NOMO-1 treated with dmso at 0.1 percent for 144 hours (cell line): ENCODE measurements around the gene ARHGAP25.

Experiments
- DNase-seq: peaks from one replicate; lab custom pipeline; 2025; ENCODE audit not compliant: unreplicated experiment; lab: John Stamatoyannopoulos, UW

Gene ARHGAP25

DNA sequence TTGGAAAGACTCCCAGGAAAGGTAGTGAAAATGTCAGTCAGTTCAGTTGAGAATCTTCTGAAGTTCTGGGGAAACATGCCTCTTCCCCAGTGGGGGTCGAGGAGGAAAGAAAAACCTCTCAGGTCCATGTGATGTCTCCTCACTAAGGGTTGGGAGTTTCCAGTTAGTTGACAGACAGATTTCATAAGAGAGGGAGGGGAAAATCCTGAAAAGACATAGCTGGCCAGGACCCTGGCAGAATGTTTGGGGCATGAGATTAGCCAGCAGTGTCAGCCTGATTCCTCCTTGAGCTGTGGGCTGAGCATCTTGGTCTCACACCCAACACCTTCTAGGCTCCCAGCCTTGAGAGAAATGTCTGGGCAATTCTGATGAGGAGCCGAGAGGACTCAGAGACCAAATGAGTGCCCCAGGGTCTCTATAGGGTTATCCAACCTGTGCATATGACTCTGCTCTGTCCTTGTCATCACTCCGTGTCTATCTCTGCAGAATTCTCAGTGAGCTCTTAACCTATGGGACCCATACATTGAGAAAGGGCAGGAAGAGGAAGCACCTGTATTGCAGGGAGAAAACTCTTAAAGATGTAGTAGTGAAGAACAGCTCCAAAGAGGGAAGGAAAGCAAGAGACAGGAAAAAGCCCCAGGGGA lies 122.7 kb downstream of the ARHGAP25 start:
- DNase-seq, result no peak

DNA sequence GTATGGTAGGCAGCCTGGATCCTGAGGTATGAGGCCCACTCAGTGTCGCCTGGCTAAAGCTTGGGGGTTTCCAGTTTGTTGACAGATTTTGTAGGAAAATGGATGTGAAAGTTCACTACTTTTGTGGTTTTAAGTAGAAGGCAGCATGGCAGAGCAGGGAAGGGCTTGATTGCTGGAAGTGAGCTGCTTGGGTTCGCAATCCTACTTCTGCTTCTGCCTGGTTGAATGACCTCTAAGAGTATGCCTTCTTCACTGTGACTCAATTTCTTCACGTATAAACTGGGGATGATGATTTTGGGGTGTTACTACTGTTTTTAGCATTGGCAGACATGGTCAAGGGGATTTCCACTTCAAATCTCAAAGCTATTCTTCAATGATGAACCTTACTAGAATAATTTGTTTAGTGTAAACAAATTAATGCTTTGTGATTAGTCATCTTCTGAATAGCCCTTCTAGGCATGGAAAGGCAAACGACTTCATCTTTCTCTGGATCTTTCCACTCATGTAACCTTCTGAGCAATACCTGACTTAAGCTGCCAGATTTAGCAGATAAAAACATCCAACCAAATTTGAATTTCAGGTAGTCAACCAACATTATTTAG lies 123.3 kb downstream of the ARHGAP25 start:
- DNase-seq, result peak; percentile 26

DNA sequence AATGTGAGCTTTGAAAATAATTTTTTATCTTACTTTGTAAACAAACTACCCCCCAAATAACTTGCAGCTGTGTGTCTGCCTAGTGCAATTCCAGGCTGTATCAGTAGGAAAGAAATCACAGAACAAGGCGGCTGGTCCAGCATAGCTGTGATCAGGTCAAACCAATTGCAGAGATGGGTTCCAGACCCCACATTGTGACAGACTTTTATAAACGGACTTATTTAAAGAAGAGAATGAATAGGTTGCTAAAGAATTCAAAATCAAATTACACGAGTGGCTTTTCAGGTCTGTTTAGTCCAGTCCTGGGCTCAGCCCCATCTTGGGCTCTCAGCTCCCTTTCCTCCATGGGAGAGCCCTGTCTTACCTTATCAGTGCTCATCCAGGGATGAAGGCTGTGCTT lies 125.5 kb downstream of the ARHGAP25 start:
- no peak for DNase-seq

DNA sequence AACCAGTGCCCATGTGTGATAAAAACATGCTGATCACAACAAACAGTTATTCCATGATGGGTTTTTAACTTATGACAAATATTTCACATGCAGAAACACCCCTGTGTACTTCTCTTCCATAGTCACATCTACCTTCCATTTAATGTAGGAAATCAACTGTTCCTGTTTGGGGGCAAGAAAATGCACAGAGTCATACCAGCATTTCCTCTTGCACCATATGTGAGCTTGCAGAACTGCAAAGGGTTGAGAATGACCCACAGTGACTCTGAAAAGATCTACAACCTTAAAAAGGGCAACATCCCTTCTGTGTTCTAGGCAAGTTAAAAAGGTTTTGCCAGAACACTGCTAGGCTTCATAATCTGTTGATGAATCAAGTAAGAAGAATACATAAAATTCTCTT lies 126.7 kb downstream of the ARHGAP25 start:
- peak; percentile 11 for DNase-seq

DNA sequence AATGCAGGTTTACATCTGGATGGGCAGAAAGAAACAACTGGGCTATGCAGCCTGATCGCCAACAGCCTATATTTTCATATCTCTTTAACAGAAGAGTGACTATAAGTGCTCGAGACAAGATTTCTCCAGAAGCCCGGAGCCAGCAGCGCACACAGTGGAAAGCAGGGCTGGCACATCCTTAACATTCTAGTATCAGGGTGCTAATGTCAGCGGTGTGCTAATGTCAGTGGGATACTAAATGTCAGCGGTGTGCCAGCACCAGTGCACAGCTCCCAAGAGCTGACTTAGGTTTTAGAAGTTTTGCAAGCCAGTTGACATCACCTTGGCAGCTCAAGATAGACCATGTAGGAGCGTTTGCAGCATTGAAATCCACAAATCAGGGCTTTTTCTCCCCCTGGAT lies 128.3 kb downstream of the ARHGAP25 start:
- DNase-seq, result no peak

DNA sequence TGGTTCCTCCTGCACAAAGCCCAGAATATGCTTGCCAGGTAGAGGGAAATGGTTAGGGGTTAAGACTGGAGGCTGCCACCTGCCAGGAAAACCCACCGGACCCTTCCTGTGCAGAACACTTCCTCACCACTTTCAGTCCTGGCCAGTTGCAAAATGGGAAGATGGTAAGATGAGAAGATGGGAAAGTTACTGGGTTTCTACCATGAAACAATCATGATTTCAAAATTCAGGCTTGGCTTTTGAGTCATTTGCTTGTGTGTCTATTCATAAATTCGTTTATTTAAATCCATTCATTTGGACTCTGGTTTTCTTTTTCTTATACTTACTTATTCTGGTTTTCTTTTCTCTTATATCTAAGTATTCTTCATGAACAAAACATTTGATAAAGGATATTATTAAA lies 129.4 kb downstream of the ARHGAP25 start:
- no peak for DNase-seq

DNA sequence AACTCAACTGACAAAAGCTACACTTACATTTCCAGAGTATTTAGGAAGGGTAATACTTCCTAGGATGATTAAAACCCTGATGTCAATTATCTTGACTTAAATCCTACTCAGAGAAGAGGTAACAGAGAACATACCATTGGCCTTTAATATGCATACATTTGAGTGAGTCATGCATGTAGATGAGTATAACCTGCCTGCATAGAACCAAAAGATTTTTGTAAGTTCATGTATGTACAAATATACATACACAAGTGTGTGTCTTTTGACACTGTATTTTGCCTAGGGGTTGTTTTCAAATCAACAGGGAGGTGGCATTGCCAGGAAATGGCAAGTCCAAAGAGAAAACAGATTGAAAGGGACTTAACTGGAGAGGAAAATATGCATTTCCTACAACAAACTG lies 130.5 kb downstream of the ARHGAP25 start:
- DNase-seq, result no peak

DNA sequence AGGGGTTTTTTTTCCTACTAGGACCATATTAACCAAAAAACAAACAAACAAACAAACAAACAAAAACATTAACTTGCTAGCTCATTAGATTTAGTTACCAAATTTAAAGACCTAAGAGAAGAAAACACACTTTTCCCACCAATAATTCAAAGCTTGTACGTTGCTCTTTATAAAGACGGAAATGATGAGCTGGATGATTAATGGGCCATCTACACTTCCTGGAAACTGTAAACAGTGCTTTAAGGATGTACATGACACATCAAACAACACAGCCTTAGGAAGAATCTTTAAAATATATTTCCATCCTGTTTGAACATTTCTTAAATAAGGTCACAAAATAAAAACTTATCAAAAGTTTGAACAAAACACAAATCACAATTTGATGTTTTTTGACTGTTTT lies 135.6 kb downstream of the ARHGAP25 start:
- no peak for DNase-seq

DNA sequence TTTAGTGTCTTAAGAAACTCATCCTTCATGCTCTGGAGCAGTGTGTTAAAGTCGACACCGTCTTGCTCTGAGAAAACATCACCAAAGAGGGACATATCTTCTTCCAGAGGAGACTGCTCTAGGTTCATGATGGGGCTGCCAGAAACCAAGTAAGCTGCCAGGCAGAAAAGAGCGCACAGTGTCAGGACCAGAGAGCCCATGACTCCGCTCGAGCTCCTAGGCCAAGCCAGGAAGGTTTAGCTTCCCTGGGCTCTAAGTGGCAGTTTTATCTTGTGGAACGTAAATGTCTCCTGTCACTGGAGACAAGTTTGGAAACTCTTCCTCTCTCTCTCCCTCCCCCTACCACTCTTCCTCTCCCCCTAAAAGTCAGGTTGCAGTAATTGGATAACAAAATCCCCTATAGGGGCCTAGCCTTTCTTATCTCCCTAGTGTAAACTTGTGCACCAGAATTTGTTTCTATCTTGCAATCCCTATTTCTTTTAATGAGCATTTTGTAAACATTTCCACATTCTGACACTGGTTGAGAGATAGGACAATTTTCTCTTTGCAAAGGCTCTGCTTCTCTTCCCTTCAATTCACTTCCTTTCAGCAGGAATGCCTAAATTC lies 136.7 kb downstream of the ARHGAP25 start, which contains the start of gene BMP10:
TSS of gene BMP10 (minus strand) at position 239 of the 606 bp plus-strand sequence. CDS start at position 200, 39 bp downstream.
- DNase-seq, result no peak
